ENCODE results near the gene TSC1.

Gene TSC1

DNA sequence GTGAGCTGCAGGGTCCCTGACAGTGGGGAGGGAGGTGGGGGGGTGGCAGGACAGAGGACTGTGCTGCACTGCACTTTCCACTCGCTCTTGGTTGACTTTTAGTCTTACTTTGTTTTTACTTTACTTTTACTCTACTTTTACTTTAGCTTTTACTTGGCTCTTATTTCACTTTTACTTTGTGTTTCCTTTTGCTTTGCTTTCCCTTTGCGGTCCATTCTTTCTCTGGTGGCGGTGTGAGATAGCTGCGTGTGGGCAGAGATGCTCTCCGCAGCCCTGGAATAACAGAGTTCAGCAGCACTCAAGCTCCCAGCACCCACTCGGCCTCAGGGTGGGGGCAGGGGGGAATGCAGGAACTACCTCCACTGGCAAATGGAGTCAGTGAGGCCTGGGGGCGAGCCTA is 71.0 kb downstream of the TSC1 start:
- in situ Hi-C loops (cut with MboI; ENCODE audit: low sequenced_read_pairs): no loop called here

DNA sequence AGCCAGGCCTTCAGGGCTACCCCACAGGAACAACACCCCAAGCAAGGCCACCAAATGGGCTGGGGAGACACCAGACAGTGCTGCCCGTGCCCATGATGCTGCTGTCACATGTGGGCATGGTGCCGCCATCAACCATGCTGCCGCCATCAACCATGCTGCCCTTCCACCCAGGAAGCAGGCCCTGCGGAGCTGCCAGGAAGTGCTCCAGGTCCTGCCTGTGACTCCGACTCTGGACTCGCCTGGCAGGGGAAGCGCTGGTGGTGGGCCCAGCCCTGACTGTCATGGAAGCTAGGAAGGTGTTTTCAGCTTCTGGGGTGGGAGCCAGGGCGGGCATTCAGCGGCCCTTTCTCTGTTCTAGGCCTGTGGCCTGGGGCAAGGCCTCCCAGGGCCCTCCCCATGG is 75.2 kb downstream of the TSC1 start:
- in situ Hi-C loops (cut with MboI; ENCODE audit: low sequenced_read_pairs): no loop called here

DNA sequence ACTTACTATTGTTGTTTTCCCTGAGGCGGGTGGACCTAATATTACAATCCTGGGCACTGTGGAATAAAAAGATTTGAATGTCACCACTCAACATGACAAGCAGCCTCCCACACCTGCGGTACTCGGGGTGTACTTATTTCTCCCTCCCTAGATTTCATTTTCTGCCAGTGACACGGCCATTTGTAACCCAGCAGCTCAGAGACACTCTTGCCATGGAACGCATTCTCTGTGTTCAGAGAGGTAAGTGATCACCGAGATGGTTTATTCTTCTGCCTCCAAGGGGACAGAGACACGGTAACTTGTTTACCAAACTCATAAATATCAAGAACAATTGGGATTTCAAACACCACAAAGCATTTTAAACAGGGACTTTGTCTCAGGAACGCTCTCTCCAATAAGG is 77.5 kb downstream of the TSC1 start:
- in situ Hi-C loops (cut with MboI; ENCODE audit: low sequenced_read_pairs): no loop called here

DNA sequence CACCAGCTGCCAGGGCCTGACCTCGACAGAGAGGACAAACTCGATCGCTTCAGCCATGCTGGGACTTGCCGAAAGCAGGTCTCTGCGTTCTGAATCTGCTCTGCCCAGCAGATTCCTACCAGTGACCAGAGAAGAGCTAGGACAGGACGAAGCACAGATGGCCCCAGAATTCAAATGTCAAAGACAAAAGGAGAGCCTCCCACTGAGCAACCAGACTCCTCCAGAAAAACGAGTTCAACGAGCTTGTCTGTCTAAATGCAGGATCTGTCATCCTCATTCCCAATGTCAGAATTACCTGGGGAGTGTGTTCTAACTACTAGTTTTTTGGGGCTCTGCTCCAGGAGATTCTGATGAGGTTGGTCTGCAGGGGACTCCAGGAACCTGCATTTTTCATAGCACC is 79.7 kb downstream of the TSC1 start:
- in situ Hi-C loops (cut with MboI; ENCODE audit: low sequenced_read_pairs): no loop called here

DNA sequence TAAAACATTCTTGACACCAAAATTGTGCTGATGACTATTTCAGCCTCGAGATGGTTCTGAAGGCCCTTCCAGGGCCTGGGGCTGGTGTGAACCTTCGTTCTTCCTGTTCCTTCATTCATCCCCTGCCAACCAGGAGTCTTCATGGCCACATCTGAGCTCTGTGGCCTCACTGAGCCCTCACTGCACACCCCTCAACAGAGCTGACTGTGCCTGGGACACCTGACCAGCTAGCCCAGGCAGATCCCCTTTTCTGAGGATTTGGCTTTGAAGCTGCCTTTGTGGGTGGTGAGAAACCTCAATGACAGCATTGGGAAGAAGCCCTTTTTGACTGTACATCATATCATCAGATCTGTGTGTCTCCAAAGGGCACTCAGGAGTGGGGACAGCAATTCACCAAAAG is 80.1 kb downstream of the TSC1 start:
- in situ Hi-C loops (cut with MboI; ENCODE audit: low sequenced_read_pairs): no loop called here

DNA sequence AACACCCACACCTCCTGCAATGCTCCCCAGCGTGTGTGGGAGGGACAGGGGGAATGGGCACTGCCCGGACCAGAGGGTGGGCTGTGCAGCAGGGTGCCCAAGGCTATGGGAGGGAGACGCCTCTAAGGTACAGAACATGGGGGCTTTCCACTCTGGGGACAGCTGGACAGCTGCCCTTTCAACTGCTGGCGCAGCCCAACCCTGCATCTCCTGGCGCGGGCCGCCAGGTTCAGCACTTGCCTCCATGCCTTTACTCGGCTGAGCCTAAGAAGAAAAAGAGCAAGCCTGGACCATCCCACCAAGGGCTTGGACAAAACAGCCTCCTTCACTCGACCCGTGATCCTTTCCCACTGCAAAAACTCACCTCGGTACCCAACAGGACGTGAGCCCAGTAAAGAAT is 81.3 kb downstream of the TSC1 start:
- in situ Hi-C loops (cut with MboI; ENCODE audit: low sequenced_read_pairs): no loop called here

DNA sequence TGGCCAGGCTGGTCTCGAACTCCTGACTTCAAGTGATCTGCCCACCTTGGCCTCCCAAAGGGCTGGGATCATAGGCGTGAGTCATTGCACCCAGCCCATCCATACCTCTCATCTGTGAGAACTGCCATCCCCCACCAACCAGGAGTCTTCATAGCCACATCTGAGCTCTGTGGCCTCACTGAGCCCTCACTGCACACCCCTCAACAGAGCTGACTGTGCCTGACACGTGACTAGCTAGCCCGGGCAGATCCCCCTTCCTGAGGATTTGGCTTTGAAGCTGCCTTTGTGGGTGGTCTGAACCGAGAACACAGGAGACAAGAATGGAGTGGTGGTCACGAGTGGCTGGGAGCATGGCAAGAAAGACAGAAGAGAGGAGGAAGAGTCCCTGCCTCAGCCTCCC is 81.9 kb downstream of the TSC1 start:
- in situ Hi-C loops (cut with MboI; ENCODE audit: low sequenced_read_pairs): no loop called here

DNA sequence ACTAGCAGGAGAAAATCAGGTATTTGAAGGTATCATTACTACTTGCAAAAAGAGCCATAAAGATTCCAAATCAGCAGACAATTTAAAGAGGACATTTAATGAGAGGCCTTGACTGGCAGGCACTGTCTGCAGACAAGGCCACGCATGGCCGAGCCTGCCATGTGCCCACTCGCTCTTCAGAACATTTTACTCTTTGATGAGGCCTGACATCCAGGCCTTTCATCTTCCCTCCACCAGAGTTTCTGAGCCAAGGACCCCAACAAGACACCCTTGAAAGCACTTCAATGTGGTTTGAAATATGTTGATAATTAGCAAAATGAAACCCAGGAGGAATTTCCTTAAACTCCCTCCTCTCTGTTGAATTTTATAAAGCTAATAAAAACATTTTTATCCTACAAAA is 82.8 kb downstream of the TSC1 start:
- in situ Hi-C loops (cut with MboI; ENCODE audit: low sequenced_read_pairs): no loop called here

DNA sequence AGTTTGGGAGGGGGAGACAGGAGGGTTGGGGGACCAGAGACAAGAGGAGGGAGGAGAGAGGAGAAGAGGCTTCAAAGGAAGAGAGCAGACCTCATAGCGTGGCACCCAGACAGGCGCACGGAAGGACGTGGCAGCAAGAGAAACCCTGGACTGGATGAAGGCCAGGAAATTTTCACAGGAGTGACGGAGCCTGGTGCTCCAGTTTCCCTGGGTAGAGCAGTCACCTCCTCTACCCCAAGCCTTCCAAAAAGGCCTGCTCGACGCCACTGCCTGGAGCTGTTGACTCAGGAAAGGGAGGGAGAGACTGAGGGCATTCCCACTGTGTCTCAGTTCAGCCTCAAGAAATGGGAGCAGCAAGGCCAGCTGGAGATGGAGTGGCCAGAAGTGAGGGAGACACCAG is 85.7 kb downstream of the TSC1 start:
- in situ Hi-C loops (cut with MboI; ENCODE audit: low sequenced_read_pairs): no loop called here

DNA sequence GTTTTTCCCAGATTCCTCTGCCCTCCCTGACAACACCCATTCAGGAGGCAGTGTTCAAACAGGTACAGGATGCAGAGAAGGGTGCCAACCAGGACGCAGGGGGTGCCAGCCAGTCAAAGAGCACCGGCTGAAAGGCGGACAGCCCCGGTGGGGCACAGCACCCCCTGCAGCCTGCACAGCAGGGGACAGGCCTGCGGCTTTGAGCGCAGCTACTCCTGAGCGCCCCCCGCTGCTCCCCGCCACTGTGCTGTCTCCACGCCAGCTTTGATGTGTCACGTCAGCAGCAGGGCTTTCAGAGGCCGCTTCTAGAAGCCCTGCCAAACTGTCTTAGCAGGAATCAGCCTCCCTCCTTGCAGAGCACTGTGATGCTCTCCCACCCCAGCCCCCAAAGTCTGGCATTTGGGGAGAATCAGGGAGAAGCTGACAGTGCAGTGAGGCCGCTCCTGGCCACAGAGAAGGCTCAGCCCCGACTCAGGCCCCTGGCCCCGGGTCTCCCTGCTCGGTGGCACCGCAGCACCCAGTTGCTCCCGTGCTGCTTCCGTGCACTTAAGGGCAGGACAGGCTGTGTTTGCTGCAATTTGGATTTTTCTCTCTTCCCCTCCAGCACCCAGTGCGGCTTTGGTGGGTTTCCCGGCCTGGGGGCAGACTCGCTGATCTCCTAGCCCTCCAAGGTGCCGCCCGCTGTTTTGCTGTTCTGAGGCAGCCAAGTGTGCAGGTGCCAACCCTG is 86.6 kb downstream of the TSC1 start:
- in situ Hi-C loops (cut with MboI; ENCODE audit: low sequenced_read_pairs): no loop called here

DNA sequence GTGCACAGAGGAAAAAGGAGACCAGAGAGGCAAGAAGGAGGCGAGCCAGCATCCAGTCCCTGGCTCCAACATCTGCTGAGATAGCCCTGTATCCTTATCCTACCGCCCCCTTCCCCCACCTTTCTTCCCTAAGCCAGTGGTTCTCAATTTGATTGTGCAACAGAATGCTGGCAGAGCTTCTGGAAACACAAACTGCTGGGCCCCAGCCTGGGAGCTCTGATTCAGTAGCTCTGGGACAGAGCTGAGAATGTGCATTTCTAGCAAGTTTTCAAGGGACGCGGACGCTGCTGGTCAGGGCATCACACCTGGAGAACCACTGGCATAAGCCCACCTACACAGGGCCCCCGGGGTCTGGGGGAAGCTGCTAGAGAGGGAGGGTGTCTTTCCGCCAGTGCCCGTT is 87.4 kb downstream of the TSC1 start:
- in situ Hi-C loops (cut with MboI; ENCODE audit: low sequenced_read_pairs): no loop called here

DNA sequence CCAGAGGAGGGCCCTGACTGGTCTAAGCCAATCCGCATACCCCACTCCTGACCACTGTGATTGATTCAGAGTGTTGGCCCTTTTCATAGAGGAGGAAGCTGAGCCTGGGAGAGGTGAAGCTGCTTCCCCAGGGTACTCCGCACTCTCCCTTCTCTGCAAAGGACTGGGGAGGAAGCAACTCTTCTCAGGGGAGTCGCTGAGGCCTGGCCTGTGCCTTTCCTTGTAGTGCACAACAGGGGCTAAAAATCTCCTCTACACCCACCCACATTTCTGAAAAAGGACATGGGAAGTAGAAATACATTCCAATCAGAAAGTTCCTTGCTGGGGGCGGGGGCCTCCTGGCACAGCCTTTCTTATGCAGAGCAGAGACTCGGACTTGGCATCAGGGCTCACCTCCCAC is 88.5 kb downstream of the TSC1 start:
- in situ Hi-C loops (cut with MboI; ENCODE audit: low sequenced_read_pairs): no loop called here

DNA sequence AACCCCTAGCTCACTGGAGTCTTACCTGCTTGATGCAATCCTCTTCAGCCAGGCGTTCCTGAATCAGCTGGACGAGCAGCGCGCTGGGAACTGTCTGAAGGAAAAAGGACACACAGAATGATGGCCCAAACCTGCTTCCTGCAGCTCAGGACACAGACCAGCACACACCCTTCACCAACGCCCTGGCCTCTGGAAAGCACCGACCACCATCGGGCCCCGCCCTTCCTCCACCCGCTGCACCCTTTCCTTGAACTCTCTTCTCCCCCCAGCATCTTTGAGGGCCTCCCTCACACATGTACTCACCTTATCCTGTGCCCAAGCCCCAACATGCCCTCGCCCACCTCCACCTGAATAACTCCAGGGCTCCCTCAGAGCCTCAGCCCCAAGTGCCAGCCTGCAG is 89.6 kb downstream of the TSC1 start:
- in situ Hi-C loops (cut with MboI; ENCODE audit: low sequenced_read_pairs): no loop called here

DNA sequence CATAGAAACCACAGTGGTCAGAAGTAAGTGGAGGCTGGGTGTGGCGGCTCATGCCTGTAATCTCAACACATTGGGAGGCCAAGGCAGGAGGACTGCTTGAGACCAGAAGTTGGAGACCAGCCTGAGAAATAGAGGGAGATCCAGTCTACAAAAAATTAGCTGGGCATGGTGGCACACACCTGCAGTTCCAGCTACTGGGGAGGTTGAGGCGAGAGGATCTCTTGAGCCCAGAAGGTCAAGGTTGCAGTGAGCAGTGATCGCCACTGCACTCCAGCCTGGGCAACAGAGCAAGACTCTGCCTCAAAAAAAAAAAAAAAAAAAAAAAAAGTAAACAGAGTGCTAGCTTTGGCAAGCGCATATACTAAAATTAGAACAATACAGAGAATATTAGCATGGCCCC is 90.9 kb downstream of the TSC1 start:
- in situ Hi-C loops (cut with MboI; ENCODE audit: low sequenced_read_pairs): no loop called here

DNA sequence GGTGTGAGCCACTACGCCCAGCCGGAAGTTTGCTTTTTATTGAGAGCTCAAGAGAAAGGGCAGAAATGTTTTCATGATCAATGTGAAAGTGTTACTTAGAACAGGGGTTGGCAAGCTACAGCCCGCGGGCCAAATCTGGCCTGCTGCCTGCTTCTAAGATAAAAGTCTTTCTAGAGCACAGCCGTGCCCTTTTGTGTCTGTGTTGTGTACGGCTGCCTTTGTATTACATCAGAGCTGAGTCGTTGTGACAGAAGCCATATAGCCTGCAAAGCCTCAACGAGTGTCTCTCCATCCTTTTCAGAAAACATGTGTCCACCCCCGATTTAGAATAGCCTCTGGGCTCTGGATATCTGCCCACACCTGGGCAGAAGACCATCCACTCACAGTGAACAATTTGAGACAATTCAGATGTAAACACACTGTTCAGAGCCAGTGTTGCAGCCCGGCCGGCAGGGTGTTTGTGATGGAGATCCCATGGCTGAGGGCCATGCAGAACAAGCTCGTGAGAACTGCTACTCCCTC is 95.2 kb downstream of the TSC1 start:
- in situ Hi-C loops (cut with MboI; ENCODE audit: low sequenced_read_pairs): no loop called here

DNA sequence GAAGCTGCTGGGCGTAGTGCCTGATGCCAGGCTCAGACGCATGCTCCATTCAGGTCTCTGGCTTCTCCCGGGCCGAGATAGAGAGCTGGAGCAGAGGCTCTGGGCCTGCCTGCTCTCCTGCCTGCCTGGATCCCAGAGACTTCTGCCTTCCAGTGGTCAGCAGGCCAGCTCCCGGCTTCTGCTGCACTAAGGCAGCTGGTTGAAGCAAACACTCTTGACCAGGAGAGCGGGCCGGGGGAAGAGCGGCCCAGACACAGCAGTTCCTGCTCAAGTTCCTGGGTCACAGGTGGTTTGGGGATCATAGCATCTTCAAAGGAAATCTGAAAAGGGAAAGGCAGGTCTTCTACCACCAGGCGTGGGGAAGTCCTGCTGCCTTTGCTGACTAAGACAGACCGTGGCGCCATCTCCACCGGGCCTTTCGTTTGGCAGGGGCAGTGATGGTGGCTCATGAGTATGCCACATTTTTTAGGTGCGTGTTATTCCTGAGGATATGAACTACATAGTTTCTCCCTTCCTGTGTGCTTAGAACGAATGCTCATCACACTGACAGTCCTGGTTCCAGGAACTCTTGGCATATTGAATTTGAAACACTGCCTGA is 97.4 kb downstream of the TSC1 start:
- in situ Hi-C loops (cut with MboI; ENCODE audit: low sequenced_read_pairs): no loop called here

DNA sequence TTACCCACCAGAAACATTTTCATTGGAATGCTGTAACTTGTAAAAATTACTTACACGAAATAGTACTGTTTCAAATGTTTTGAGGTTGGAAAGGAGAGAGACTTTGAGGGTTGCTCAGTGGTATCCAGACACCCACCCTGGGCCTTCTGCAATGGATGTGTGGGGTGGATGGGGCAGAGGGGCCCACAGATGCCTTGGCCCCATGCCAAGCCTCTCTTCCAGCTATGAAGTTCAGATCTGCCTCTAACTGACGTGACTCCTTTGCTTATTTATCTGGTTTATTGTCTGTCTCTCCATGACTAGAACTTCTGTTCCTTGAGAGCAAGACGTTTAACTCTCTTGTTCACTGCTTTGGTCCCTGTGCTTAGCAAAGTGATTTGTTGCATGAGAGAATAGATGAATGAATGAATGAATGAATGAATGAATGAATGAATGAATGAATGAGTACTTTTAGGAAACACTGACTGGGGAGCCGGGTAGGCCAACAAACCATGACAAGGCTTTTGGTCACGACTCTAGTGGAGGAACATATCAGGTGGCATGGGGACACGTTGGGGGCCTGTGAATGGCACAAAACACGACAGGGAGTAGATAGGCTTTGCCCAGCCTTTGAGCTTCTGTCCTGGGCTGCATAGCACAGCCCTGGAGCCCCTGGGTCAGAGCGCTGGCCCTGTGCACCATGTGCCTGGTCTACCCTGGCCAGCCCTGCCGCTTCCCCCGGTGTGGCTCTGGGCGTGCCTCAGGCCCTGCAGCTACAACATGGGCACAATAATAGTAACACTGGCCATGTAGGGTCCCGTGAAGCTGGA is 98.1 kb downstream of the TSC1 start:
- in situ Hi-C loops (cut with MboI; ENCODE audit: low sequenced_read_pairs): no loop called here

DNA sequence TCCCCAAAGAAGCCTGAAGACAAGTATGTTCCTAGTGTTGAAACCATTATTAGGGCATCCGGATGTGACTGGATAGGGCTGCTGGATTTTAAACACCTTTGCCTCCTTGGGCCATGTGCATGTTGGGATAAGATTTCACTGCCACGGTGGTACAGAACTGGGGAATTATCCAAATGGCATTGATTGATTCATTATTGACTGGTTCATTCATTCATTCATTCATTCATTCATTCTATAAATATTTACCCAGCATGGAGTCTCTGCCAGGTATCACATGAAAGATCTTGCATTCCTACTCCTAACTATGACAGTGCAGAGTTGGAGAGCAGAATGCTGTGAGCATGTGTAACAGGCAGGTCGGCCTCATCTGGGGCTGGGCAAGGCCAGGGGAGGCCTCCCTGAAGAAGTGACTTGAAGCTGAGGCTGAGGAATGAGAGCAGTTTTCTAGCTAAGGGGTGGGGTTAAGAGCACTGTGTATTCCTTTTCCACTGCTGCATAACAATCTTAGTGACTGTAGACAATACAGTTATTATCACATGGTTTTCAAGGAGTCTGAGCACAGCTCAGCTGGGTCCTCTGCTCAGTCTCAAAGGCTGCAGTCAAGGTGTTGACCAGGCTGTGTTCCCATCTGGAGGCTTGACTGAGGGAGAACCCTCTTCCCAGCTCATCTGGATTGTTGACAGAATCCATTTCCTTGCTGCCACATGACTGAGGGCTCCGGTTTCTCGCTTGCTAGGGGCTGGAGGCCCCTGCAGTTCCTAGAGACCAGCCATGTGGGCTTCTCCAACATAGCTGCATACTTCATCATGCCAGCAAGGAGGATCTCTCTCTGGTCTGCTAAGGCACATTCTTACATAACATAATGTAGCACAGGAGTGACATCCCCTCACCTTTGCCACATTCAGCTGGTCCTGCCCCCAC is 102.0 kb downstream of the TSC1 start:
- in situ Hi-C loops (cut with MboI; ENCODE audit: low sequenced_read_pairs): no loop called here

Measured in hTERT RPE-1 (cell line).